Measurements from ENCODE around the gene TBC1D22A. TPM values are rescaled to one million over a fixed set of nuclear protein-coding genes. Genes with fewer than 3 reads are reported as not detected.

TBC1D22A gene
- total RNA-seq, 4 donors from 2014 or later, result 18.8 to 25.2 (median 23.1) TPM

DNA sequence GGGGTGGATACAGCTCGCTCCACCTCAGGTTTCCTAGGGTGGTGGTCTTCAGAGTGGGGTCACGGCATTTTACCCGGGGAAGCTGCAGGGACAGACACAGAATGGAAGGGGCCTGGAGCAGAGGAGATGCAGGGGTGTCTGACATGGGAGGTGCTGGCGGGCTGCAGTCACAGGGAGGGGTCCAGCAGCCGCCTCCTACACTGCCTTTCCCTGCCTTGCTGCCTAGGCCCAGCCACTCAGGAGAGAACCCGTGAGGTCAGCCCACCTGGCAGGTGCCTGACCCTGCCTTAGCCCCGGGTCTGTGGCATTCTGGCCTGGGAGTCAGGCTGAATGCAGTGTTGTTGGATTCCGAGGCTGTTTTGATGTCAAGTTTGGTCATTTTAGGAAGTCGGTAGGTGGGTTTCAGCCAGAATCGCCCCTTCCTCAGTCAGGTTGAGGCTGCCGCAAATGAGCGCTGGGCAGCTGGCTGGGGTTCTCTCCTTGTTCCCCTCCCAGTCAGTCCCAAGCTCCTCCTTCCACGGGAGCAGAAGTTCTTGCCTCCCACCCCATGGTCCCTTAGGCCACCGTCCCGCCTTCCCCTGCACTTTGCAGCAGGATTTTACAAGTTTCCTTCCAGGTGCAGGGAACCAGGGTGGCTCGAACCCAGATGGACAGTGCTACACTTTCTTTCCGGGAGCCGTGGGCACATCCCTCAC lies 294.5 kb downstream of the TBC1D22A start:
- Histone ChIP-seq H3K9me3 (no peaks in the 10 kb centered on the region), H3K4me1 (no peaks in the 10 kb centered on the region), H3K4me3 (no peak overlapping the region), H3K36me3 (no peaks in the 10 kb centered on the region), H3K27me3 (no peaks in the 10 kb centered on the region), H3K27ac (no peak overlapping the region)
- no peak for DNase-seq
- TF ChIP-seq POLR2A (IDR thresholded peaks at IDR 0.05), result no peak
- TF ChIP-seq, protein P1, sequence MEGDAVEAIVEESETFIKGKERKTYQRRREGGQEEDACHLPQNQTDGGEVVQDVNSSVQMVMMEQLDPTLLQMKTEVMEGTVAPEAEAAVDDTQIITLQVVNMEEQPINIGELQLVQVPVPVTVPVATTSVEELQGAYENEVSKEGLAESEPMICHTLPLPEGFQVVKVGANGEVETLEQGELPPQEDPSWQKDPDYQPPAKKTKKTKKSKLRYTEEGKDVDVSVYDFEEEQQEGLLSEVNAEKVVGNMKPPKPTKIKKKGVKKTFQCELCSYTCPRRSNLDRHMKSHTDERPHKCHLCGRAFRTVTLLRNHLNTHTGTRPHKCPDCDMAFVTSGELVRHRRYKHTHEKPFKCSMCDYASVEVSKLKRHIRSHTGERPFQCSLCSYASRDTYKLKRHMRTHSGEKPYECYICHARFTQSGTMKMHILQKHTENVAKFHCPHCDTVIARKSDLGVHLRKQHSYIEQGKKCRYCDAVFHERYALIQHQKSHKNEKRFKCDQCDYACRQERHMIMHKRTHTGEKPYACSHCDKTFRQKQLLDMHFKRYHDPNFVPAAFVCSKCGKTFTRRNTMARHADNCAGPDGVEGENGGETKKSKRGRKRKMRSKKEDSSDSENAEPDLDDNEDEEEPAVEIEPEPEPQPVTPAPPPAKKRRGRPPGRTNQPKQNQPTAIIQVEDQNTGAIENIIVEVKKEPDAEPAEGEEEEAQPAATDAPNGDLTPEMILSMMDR (IDR thresholded peaks at IDR 0.05 in 4 of 5, conservative IDR thresholded peaks at IDR 0.05 in 1 of 5), result no peak
- in situ Hi-C loops (cut with MboI; ENCODE audit: low sequenced_read_pairs in 4 of 4) (no loop called here), intact Hi-C loops (cut with DNase I; ENCODE audit: low total_unique reads) (no loop called here)
- ATAC-seq, result no peak

DNA sequence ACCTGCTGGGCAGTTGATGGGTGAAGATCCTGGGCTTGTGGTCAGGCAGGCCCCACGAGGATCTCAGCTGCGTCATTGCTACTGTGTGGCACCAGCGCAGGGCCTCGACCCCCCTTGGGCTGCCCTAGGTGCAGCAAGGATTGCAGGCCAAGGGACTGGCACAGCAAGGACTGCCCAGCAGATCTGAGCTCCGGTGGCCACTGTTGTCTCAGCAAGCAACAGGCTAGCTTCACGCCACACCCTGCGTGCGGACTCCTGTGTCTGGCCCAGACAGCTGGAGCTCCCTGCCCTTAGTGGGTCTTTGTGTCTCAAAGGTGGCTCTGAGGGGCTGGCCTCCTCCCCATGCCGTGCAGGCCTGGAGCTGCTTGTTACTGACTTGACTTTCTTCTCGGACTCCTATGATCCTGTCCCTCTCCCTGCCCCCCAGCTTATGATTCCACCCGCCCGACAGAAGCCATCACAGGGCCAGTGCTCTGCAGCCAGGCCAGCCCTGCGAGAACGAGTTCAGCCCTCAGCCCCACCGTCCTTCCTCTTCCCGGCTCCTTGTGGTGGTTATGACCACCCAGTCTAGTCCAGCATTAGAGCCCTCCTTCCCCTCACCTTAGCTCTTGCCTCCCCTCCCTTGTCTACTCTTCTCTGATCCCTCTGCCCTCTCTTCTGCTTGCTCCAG lies 295.6 kb downstream of the TBC1D22A start:
- H3K4me1 ChIP-seq, result no peaks in the 10 kb centered on the region
- no peaks in the 10 kb centered on the region for H3K27me3 ChIP-seq
- no peak for DNase-seq
- no peaks in the 10 kb centered on the region for H3K36me3 ChIP-seq
- no peak overlapping the region for H3K27ac ChIP-seq
- no peaks in the 10 kb centered on the region for H3K9me3 ChIP-seq
- intact Hi-C loops (cut with DNase I; ENCODE audit: low total_unique reads), result no loop called here
- in situ Hi-C loops (cut with MboI; ENCODE audit: low sequenced_read_pairs in 4 of 4), result no loop called here
- no peak for ATAC-seq
- TF ChIP-seq, protein P1 (IDR thresholded peaks at IDR 0.05 in 4 of 5, conservative IDR thresholded peaks at IDR 0.05 in 1 of 5), result no peak
- TF ChIP-seq POLR2A (IDR thresholded peaks at IDR 0.05), result no peak
- H3K4me3 ChIP-seq, result no peak overlapping the region

DNA sequence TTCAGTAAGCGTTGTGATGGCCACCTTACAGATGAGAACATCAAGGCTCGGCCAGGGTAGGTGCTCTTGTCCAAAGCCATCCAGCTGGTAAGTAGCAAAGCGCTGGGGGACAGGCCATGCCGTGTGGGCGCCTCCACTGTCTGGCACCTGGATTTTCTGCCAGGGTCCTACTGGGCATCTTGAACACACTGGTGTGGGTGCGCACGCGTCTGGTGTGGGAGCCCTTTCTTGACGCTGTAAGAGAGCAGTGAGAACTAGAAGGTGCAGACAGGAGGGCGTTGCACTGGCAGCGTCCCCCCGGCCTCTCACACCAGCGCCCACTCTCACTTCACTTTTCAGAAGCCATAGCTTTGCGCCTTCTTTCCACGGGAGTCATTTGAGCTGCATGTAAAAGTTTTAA lies 296.6 kb downstream of the TBC1D22A start:
- intact Hi-C loops (cut with DNase I; ENCODE audit: low total_unique reads), result no loop called here
- H3K36me3 ChIP-seq, result no peaks in the 10 kb centered on the region
- no peak for ATAC-seq

DNA sequence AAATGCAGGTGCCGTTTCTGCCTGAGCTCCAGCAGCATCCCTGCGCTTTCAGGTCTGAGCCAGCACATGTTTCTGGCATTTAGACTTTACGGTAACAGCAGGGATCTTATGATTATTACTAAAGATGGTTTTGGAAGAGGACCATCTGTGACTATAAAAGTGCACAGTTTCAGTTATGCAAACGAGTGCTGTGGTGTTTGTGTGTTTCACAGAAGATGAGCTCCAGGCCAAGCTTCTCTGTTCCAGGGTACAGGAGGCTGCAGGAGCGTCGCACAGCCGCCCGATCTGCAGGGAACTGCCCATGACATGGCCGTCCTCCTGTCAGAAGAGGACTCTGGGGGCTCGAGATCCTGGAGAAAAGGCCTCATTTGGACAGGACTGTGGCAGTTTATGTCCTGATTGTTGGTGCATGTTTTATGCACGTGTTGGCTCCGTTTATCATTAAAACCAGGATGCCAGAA lies 297.3 kb downstream of the TBC1D22A start:
- DNase-seq (no peak), ATAC-seq (no peak)
- TF ChIP-seq, protein P1 (IDR thresholded peaks at IDR 0.05 in 4 of 5, conservative IDR thresholded peaks at IDR 0.05 in 1 of 5), result no peak
- no peak for TF ChIP-seq POLR2A (IDR thresholded peaks at IDR 0.05)
- no peaks in the 10 kb centered on the region for H3K27me3 ChIP-seq
- no peak overlapping the region for H3K27ac ChIP-seq
- in situ Hi-C loops (cut with MboI; ENCODE audit: low sequenced_read_pairs in 4 of 4), result no loop called here
- no peaks in the 10 kb centered on the region for H3K4me1 ChIP-seq
- intact Hi-C loops (cut with DNase I; ENCODE audit: low total_unique reads), result no loop called here
- H3K36me3 ChIP-seq, result no peaks in the 10 kb centered on the region
- no peak overlapping the region for H3K4me3 ChIP-seq
- H3K9me3 ChIP-seq, result no peaks in the 10 kb centered on the region

More for the DNA sequence above, 296.6 kb downstream of the TBC1D22A start:
- no peak overlapping the region for H3K4me3 ChIP-seq
- no peaks in the 10 kb centered on the region for H3K27me3 ChIP-seq
- TF ChIP-seq, protein P1 (IDR thresholded peaks at IDR 0.05 in 4 of 5, conservative IDR thresholded peaks at IDR 0.05 in 1 of 5), result no peak
- TF ChIP-seq POLR2A (IDR thresholded peaks at IDR 0.05), result no peak
- in situ Hi-C loops (cut with MboI; ENCODE audit: low sequenced_read_pairs in 4 of 4), result no loop called here
- no peaks in the 10 kb centered on the region for H3K9me3 ChIP-seq
- no peaks in the 10 kb centered on the region for H3K4me1 ChIP-seq
- no peak for DNase-seq
- no peak overlapping the region for H3K27ac ChIP-seq

All from gastrocnemius medialis (tissue), 4 donors.